HL-60/S4 (cell line): ENCODE data around the gene MXI1.
"Not testable (repeated sequence)": the region's sequence is repeated elsewhere in the genome, so short reads cannot be mapped to it uniquely, and the experiment has no call there.

Experiments
- in situ Hi-C: fragments of 300-500 bp; cut with MboI; formaldehyde crosslinking; loops from 2 replicates; pipeline ENCODE4 v1.14.3; 2022; ENCODE audit warnings: low sequenced_read_pairs

Gene MXI1

GRCh38 chr10:110311357-110311949 lies 104.0 kb downstream of the MXI1 start:
- in situ Hi-C loops = loop anchor here (25.0 kb wide), 1 partner anchor 1826 kb away; no protein-coding TSS in a partner anchor

DNA sequence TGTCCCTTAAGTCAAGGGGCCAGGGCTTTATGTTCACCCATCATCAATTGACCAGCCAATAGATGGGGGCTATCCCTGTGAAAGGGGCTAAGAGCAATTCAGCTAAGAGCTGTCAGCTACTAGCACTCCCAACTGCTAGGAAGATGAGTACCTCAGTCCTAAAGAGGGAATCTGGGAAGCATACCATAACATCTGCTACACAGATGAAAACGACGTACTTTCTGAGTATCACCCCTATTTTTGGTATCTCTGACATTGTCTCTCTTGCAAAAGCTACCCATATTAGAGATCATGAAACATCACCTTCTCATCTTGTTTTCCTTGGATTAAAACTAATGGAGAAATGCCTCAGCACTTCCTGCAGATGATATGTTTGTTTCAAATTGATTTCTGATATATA lies 104.8 kb downstream of the MXI1 start:
- in situ Hi-C loops = loop anchor here (25.0 kb wide), 1 partner anchor 1825 kb away; no protein-coding TSS in a partner anchor

DNA sequence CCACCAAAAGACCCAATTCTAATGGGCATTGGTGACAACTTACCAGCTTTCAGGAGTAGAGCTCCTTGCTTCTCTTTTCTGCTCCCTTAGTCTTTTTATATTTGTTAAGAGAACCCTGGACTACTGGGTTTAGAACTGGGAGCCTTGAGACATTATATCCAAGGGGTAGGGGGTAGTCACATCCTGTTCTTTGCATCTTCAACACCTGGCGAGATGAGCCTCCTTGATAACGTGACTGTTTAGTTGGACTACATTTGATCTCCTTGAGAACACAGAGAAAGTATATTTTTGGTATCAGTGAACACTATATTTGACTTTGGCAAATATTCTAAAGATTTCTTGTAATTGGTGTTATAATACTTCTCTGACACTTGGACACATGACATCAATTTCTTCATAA lies 106.3 kb downstream of the MXI1 start:
- in situ Hi-C loops = loop anchor here (25.0 kb wide), 1 partner anchor 1824 kb away; no protein-coding TSS in a partner anchor

DNA sequence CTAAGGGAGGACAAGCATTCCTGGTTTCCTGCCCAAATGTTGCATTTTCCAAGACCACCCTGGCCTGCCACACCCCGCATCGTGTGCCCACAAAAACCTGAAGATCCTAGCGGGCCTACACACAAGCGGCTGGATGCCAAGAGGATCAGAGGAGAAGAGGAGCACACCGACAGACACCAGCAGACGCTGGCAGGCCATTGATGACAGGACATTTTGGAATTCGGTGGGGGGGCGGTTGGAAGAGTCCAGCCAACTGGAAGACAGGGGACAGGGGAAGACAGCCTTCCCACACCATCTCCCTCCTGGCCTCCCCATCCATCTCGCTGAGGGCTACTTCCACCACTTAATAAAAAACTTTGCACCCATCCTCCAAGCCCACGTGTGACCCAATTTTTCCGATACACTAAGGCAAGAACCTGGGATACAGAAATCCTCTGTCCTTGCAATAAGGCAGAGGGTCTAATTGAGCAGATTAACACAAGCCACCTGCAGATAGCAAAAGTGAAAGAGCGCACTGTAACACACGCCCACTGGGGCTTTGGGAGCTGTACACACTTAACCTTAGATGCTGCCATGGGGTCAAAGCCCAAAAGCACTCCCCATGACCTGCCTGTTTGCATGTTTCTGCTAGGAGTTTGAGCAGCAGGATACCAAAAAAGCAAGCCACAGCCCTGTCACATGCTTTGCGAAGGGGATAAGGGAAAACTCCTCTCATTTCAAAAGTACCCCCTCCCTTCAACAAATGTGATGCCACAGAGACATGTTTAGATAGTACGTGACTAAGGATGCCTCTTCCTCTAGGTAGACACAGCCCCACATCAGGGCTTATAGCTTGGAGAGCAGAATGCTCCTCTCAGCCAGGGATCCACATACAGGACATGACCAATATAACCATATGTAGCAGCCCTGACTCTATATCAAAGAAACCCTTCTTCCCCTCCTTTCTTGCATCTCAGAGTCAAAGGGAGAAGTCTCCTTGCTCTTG lies 110.8 kb downstream of the MXI1 start:
- in situ Hi-C loops = loop anchor here (25.0 kb wide), 1 partner anchor 1819 kb away; no protein-coding TSS in a partner anchor

DNA sequence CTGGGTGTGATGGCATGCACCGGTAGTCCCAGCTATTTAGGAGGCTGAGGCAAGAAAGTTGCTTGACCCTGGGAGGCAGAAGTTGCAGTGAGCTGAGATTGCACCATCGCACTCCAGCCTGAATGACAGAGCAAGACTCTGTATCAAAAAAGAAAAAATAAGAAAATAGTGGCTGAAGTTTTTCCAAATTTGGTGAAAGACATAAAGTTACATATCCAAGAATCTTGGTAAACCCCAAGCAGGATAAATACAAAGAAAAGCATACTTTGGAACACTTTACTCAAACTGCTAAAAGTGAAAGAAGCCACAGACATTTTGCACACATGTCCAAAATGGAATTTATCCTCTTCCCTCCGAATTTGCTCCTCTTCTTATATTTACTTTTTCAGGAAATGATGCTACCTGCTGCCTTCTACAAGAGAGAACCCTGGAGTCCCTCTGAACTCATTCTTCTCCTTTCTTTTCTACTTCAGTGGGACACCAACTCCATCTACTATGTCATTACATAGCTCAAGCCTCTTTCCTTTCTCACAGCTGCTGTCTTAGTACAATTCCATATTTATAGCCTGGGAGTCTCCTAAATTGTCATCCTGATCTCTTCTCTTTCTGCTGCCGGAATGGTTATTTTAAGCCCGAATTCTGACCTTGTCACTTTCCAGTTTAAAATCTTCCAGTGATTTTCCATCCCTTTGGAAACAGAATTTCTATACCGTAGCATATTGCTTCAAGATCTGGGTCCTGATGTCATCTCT lies 114.6 kb downstream of the MXI1 start:
- in situ Hi-C loops = loop anchor here (25.0 kb wide), 1 partner anchor 1815 kb away; no protein-coding TSS in a partner anchor

- in situ Hi-C loops = loop anchor here (25.0 kb wide), 1 partner anchor 1814 kb away; no protein-coding TSS in a partner anchor
Measured at GRCh38 chr10:110323503-110323902, 116.1 kb downstream of the MXI1 start.

DNA sequence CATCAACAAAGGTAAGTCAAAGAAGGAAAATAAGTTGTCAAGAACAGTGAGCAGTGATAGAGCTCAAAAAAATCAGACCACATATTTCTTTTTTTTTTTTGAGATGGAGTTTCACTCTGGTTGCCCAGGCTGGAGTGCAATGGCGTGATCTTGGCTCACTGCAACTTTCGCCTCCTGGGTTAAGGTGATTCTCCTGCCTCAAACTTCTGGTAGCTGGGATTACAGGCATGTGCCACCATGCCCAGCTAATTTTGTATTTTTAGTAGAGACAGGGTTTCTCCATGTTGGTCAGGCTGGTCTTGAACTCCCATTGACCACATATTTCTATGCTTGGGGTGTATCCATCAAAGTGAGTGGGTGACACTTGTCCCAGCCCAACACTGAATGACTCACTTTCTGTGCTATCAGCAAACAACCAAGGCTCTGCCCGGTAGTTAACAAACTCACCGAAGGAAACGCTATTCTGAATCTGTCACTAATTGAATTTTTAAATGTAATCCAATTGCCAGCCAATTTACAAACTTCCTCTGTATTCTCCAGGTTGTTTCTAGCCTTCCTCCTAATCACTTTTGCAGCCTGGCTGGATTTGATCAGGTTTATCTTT lies 116.9 kb downstream of the MXI1 start:
- in situ Hi-C loops = loop anchor here (25.0 kb wide), 1 partner anchor 1813 kb away; no protein-coding TSS in a partner anchor

DNA sequence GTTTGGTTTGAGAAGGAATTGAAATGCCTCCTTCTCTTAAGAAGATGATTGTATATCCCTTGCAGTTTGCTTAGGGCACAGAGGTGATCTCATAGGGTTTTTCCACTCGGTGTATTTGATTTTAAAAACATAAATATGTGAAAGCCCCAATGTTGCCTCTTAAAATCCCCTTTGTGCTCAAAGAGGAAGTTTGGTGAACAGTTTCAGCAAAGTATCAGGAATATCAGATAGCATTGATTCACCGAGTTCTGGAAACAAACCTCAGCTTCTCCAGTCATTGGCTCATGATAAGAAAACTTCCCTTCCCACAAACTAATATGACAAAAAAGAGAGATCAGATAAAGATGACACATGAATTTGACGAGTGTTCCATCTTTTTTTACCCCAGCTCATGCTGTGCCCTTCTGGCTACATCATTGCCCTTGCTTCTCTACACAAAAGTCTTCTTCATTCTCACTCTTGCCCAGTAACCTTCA lies 117.4 kb downstream of the MXI1 start:
- in situ Hi-C loops = loop anchor here (25.0 kb wide), 1 partner anchor 1812 kb away; no protein-coding TSS in a partner anchor

GRCh38 chr10:110326351-110327032 lies 119.1 kb downstream of the MXI1 start:
- in situ Hi-C loops = no loop called here

DNA sequence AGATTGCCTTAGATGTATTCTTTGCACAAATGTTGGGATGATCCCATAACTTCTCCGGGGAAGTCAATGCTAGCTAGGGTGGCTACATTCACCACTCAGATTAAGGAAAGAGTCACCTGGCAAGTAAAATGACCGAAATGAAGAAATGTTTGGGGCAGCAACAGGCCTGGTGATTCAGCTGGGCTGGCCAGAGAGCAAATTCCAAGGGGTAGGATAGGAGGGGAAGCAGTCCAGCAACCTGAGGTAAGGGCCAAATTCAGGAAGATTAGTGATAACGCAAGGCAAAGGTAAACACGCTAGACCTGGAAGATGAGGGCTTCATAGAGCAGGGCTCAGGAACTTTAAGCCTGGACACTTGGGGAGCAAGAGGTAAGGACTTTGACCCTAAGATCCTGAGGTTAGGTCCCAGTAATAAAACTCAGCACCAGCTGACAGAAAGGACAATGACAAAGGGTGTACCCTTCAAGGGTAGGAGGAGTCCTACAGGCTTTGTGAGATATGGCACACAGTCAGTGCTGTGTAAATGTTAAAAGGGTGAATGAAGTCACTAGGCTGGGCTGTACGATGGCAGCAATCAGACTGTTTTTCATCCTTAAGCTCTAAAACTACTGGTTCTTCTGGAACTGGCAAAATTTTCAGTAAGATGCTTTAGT lies 120.0 kb downstream of the MXI1 start:
- in situ Hi-C loops = no loop called here

DNA sequence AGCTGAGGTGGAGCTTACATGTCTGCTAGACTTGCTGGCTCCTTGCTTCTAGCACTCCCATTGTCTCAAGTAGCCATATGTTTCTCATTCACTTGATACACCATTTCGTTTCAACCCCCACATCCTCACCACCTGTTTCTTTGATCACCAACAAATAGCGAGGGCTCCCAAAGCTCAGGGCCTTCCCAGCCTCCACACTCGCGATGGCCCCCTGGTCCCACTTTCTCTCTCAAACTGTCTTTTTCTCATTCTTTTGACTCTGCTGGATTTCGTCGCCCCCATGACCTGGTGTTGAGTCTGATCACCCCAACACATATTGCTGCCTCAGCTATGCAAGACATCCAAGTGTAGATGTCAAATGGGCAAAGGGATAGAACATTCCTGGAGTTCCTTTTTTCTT lies 123.3 kb downstream of the MXI1 start:
- in situ Hi-C loops = no loop called here

- in situ Hi-C loops = not testable (repeated sequence)
Measured at GRCh38 chr10:110331226-110331795, 123.9 kb downstream of the MXI1 start.

DNA sequence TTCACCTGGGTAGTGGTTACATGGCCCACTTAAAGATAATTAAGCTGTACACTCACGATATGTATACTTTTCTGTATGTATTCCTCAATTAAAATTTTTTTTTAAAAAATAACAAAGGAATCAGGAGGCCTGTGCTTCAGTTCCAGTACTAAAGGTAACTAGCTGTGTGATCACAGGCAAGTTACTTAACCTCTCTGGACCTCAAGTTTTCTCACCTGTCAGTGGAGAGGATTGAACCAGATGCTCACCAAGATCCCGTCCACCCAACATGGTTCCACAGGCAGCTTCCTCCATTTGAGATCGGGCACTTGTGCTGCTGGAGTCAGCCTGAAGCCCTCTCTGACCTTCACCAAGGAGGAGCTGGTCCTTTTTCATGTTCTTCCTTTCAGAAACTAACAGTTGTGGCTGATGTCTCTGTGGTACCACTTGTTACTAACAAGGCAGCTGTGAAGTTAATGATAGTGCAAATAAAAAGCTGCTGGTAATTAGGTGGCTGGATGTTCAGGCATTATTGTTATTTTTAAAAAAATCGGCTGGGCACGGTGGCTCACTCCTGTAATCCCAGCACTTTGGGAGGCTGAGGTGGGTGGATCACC lies 126.8 kb downstream of the MXI1 start:
- in situ Hi-C loops = no loop called here

DNA sequence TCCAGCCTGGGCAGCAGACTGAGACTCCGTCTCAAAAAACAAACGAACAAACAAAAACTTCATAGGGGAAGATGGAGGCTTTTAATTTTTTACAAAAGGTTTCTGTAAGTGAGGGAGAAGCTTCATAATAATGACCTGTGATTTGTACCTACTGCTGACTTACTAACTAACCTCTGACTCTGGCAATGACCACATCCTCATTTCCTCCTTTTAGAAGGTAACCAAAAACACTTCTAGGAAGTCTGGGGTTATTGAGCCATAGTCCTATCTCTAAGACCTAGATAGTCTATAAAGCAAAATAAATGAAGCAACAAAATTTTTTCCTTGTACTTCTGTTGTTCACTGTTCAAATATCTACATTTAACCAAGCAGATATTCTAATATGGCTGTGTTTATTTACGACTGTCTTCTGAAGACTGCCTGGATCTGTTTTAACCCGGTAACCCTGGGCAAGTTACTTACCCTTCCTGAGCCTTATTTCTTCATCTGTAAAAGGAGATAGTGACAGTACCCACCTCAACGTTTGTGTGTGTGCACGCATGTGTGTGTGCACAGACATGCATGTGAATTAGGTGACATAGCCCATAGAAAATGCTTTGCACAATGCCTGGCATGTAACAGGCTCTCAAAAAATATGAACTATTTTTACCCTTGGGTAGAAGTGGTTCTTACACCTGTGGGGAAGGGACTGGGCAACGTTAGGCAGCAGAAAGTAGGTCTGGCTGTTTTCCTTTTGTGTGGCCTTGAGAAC lies 128.1 kb downstream of the MXI1 start:
- in situ Hi-C loops = no loop called here

- in situ Hi-C loops = no loop called here
Measured at GRCh38 chr10:110336111-110336721, 128.8 kb downstream of the MXI1 start.
